ENCODE results near the gene CACNG4. TPM values are rescaled to one million over a fixed set of nuclear protein-coding genes. Genes with fewer than 3 reads are reported as not detected.

CACNG4 gene
- 27.9 and 32.2 TPM in 2 replicates for polyA plus RNA-seq (2014; cell fraction: cytosol; rRNA removed)
- polyA plus RNA-seq (2014; cell fraction: nucleus; rRNA removed) = 8.1 and 11.4 TPM in 2 replicates

GRCh38 chr17:66963909-66964771 is at the start of gene CACNG4:
Gene CACNG4 (plus strand): TSS chr17:66964707. CDS start chr17:66964912, 205 bp downstream.
- no peak for DNase-seq (ENCODE audit: low spot score)

DNA sequence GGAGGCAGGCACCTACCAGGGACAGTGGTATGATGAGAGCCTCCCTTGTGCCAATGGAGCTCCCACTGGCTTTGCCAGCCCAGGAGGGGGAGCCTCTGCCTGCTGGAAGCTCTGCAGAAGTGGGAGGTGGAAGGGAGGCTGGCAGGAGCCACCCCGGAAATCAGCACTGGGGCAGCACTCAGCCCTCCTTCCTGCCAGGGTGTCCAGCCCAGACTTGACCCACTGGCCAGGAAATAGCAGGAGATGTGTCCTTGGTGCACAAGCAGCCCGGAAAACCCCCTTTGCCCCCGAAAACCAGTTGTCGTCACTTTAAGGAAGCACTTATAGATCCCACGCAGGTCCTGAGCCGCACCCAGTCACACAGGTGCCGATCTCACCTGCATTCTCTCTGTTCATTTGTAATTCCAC is 49.3 kb upstream of the CACNG4 start:
- no peak for DNase-seq (ENCODE audit: low spot score)

- DNase-seq (ENCODE audit: low spot score) = no peak
These were observed 48.7 kb upstream of the CACNG4 start for GRCh38 chr17:66915792-66916191.

DNA sequence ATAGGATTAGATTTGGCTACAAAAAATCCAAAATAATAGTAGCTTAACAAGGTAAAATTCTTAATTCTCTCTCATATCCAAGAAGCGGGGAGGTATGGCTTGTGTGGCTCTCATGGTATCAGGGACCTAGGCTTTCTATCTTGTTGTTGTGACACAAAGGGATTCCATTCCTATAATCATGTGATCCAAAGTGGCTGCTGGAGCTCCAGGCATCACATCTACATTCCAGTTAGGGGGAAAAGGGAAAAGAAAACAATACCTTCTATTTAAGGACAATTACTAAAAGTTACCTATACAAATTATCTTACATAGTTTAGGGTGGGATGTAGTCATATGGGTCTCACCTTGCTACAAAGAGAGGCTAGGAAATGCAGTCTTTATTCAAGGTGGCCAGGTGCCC is 47.6 kb upstream of the CACNG4 start:
- DNase-seq (ENCODE audit: low spot score) = no peak

DNA sequence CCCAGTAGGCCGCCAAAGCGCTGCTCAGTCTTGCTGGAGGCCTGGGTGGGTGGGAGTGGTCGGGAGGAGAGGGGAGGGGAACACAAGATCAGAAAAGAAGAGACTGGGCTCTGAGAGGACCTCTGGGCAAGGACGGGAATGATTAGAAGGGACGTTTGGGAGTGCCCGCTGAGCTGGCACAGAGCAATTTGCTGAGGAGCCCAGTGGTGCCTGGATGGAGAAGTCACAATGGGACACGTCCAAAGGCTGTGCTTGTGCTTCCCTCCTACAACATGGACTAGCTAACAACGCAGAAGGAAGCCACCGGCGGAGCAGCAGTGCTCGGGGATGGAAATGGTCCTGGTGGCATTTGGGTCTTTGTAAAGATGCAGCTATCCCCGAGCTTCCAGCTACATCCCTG is 45.6 kb upstream of the CACNG4 start:
- no peak for DNase-seq (ENCODE audit: low spot score)

DNA sequence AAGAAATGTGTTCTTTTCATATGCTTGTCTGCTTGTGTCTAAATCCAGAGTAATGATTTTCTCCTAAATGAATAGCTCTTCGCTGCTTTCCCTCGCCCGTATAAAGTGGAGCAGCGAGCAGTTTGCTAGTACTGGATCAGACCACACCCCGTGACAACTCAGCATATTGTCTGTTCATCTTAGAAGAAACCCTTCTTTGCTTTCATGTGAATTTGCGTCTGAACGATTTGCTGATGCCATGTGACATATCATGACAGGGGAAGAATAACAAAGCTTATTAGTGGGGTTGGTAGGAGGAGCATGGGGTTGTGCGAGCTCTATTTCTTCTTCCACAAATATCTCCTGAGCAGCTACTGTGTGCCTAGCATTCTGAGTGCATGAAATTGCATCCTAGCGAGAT is 44.1 kb upstream of the CACNG4 start:
- DNase-seq (ENCODE audit: low spot score) = no peak

DNA sequence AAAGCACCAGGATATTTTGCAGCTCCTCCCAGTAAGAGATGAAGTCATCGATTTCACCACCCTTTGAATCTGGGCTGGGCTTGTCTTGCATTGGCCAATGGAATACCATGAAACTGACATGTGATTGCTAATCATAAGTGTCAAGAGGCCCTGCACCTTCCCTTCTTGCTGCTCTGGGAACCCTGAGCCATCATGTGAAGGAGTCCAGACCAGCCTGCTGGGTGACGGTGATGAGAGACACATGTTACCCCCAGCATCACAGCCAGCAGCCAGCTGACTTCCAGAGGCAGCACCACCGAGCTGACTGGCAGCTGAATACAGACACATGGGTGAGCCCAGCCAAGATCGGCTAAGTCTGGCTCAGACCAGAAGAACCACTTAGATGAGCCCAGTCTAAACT is 43.6 kb upstream of the CACNG4 start:
- DNase-seq (ENCODE audit: low spot score) = peak; percentile 98

GRCh38 chr17:66923886-66924285 is 40.6 kb upstream of the CACNG4 start:
- no peak for DNase-seq (ENCODE audit: low spot score)

DNA sequence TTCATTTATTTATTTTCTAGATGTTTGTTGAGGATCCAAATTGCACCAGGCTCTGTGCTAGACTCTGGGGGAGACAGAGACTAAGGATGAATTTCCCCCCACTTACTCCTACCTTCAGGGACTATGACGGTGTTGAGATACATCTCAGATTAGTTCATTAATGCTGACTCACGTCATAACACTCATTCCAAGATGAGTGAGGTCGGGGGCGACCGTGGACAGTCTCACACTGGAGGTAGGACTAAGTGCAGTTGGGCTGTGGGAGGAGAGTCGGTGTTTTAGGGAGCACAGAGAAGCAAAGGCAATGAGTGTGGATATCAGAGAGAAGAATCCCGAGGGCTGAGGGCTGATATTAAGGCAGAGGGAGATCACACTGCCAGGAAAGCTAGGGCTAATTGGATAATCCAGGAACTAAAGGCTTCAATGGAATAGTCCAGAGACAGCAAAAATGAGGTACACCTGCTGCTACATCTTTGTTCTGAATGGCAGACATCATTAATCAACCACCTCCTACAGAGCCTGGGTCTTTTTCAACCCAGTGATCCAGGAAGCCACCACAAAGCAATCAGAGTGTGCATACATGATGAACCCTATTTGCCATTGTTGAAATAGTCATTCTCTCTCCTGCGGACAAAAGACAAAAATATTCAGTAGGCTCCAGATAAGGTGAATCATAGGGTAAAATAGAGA is 38.6 kb upstream of the CACNG4 start:
- no peak for DNase-seq (ENCODE audit: low spot score)

DNA sequence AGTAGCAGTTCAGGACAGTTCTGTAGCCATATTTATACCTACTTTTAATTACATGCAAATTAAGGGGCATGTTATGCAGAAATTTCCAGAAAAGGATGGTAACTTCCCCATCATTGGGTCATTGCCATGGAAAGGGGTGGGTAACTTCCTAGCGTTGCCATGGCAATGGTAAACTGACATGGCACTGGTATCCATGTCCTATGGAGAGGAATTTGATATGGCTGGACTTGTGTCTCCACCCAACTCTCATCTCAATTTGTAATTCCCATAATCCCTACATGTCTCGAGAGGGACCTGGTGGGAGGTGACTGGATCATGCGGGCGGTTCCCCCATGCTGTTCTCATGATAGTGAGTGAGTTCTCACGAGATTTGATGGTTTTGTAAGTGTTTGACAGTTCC is 35.6 kb upstream of the CACNG4 start:
- no peak for DNase-seq (ENCODE audit: low spot score)

- no peak for DNase-seq (ENCODE audit: low spot score)
These were observed 34.9 kb upstream of the CACNG4 start for GRCh38 chr17:66929591-66929990.

GRCh38 chr17:66930933-66931332 is 33.6 kb upstream of the CACNG4 start:
- no peak for DNase-seq (ENCODE audit: low spot score)

DNA sequence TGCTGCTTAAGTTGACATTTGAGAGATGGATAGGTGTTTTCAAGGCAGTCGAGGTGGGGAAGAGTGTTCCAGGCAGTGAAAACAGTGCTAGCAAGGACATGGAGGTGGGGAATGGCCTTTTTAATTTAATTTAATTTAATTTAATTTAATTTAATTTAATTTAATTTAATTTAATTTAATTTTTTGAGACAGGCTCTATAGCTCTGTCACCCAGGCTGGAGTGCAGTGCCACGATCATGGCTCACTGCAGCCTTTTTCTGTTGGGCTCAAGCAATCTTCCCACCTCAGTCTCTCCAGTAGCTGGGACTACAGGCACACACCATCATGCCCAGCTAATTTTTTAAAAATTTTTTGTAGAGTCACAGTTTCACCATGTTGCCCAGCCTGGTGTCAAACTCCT is 32.2 kb upstream of the CACNG4 start:
- peak; percentile 69 for DNase-seq (ENCODE audit: low spot score)

DNA sequence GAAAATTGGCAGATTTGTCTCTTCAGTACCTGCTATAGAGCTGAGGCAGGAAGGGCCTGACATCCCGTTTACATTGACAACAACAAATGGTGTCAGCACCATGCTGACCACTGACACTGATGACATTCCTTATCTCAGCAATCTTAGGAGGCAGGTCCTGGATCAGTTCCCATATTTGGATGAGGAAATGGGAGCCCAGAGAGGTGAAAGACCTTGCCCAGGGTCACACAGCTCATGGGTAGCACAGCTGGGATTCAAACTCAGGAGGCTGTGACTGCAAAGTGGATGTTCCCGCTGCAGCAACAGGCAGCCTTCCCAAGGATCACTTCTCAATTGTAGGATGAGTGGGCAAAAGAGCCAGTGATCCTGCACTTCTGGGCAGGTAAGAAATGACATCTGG is 30.5 kb upstream of the CACNG4 start:
- DNase-seq (ENCODE audit: low spot score) = no peak

DNA sequence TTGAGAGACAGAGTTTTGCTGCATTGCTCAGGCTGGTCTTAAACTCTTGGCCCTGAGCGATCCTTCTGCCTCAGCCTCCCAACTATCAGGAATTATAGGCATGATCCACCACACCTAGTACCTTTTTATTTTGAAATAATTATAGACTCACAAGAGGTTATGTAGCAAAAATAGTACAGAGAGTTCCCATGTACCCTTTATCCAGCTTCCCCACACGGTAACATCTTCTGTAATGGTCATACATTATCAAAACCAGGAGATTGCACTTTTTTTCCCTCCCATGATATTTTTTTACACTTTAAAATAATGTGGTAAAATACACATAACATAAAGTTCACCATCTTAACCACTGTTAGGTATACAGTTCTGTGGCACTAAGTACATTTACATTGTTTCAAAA is 28.8 kb upstream of the CACNG4 start:
- no peak for DNase-seq (ENCODE audit: low spot score)

DNA sequence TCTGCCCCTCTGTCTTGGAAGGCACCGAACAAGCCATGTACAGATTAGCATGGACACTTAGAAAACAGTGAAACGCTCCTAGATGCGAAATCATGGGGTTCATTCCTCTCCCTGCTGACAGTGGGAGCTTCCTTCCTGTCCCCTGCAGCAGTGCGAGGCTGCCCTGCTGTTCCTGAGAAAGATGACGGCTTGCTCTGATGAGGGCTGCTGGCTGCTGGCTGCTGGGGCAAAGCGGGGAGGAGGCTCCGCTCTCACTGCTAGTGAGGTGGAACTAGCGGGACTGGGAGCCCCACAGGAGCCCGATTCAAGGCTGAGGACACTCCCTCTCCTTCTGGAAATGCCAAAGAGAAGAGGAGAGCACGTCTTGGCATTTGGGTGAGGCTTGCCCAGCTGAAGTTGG is 25.9 kb upstream of the CACNG4 start:
- no peak for DNase-seq (ENCODE audit: low spot score)

GRCh38 chr17:66939461-66940114 is 24.9 kb upstream of the CACNG4 start:
- DNase-seq (ENCODE audit: low spot score) = no peak

GRCh38 chr17:66941249-66941648 is 23.3 kb upstream of the CACNG4 start:
- no peak for DNase-seq (ENCODE audit: low spot score)

- DNase-seq (ENCODE audit: low spot score) = no peak
These were observed 22.6 kb upstream of the CACNG4 start for GRCh38 chr17:66941773-66942450.

DNA sequence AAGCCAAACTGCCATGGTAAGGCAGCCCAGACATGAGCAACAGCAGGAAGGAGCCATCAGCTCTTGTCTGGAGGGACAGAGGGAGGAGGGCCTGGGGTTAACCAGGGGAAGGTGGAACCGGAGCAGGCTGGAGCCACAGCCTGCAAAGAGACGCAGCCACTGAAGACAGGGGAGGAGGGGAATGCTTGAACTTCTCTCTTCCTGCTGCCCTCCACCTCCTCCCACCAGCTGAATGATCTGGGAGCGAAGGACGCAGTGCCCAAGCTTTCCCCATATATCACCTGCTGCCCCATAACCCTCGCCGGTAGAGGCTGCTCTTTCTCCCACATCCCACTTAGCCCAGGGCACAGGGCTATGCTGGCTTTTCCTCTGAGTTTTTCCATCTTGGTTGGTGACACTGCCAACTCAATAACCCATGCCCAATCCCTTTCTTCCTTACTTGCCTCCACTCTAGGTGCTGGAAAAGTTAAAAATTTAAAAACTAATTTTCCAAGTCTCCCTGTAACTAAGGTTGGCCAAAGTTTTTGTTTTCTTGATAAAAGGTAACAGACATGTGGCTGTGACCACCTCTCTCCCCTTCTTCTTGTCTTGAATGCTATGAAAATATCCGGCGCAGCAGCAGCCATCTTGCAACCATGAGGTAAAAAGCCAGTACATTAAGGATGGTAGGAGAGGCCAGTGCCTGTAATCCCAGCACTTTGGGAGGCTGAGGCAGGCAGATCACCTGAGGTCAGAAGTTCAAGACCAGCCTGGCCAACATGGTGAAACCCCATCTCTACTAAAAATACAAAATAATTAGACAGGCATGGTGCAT is 21.8 kb upstream of the CACNG4 start:
- DNase-seq (ENCODE audit: low spot score) = no peak

DNA sequence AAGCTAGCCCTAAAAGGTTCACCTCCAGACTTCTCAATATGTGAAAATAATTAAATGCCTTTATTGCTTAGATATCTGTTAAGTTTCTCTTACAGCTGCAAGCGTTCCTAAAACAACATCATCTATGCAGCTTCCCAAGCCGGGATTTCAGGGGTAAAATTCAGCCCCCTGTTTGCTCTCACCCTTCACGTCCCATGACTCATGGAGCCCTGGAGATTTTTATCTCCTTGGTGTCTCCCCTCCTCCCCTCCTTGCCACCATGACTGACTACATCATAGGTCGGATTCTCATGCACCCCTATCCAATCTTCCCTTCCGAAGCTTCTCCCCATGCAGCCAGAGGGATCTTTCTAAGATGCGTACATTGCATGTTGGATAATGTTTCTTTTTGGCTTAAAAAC is 21.0 kb upstream of the CACNG4 start:
- no peak for DNase-seq (ENCODE audit: low spot score)
